ENCODE data around the gene CSRNP2. TPM values are rescaled to one million over a fixed set of nuclear protein-coding genes. Genes with fewer than 3 reads are reported as not detected.

The CSRNP2 gene
- total and polyA plus RNA-seq, 2 of the 8 experiments (the other 6 are each of a cell fraction or from before 2014, with no cell fraction given), result 13.7 to 34.0 TPM

DNA sequence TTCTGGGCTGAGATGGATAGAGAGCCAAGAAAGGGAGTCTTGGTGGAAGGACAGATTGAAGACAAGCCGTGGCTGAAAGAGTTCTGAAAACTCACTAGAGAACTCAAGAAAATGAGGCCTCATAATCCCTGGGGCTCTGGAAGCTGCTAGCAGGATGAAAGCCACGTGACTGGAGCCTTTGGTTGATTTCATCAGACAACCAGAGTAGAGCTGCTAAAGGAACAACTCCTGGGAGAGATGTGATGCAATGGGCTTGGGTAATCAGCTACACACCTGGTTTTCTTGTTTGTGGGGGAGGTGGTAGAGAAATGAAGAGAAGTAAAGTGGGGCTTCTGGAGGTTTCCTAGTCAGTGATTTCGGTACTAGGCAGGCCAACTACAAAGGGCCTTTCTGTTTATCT is 13.4 kb downstream of the CSRNP2 start:
- H3K14ac ChIP-seq (ENCODE audit: insufficient read length), result no peak overlapping the region
- H4K5ac ChIP-seq (ENCODE audit: insufficient read length, low read depth, low read length), result no peak overlapping the region
- H3K18ac ChIP-seq (ENCODE audit: extremely low read depth, low read length), result no peak overlapping the region
- no peak overlapping the region for H3K4me2 ChIP-seq (ENCODE audit: insufficient read depth in 1 of 2, low read depth in 2 of 2, low read length in 2 of 2)
- no peak overlapping the region for H3K4me3 ChIP-seq (ENCODE audit: extremely low read depth in 1 of 4, insufficient read depth in 2 of 4, low read depth in 3 of 4, low read length in 4 of 4)
- no peak overlapping the region for H2AK5ac ChIP-seq (ENCODE audit: low read depth, low read length)
- POLR2A ChIA-PET (ENCODE audit: partially characterized antibody), result interaction anchor here (1.1 to 4.2 kb wide), 3 partner anchors 10 to 16 kb away, joined by 3 to 20 read pairs (median 4); partner anchors contain the start of gene CSRNP2
- CTCF ChIA-PET (ENCODE audit: partially characterized antibody), result interaction anchor here (1.0 kb wide), 1 partner anchor 16 kb away, joined by 3 read pairs; no protein-coding TSS in a partner anchor
- TF ChIP-seq ZNF274 (IDR thresholded peaks at IDR 0.05; ENCODE audit: borderline replicate concordance, extremely low read depth, low read length) (no peak), KDM1A (IDR thresholded peaks at IDR 0.05; ENCODE audit: borderline replicate concordance, low read length) (no peak), NRF1 (IDR thresholded peaks at IDR 0.05; ENCODE audit: low read depth, low read length) (no peak), BRCA1 (IDR thresholded peaks at IDR 0.05; ENCODE audit: low read depth, low read length) (no peak), GABPA (IDR thresholded peaks at IDR 0.05; ENCODE audit: borderline replicate concordance, insufficient read depth, low read length) (no peak), FOSL1 (IDR thresholded peaks at IDR 0.05; ENCODE audit: insufficient read depth, low read depth, low read length) (no peak), CREB1 (IDR thresholded peaks at IDR 0.05) (no peak), PHF8 (conservative IDR thresholded peaks at IDR 0.05; ENCODE audit: low read depth, low read length) (no peak), YY1 (IDR thresholded peaks at IDR 0.05; ENCODE audit: low read depth, low read length) (no peak), BCL11A (IDR thresholded peaks at IDR 0.05; ENCODE audit: low read depth in 2 of 2, low read length in 2 of 2) (no peak), EP300 (IDR thresholded peaks at IDR 0.05; ENCODE audit: borderline replicate concordance in 1 of 2, low read depth in 2 of 2, low read length in 2 of 2) (no peak), GTF2F1 (IDR thresholded peaks at IDR 0.05; ENCODE audit: borderline replicate concordance, low read depth, low read length) (no peak), NANOG (IDR thresholded peaks at IDR 0.05; ENCODE audit: insufficient read depth, low read depth, low read length, poor library complexity, severe bottlenecking) (no peak), JUND (IDR thresholded peaks at IDR 0.05; ENCODE audit: low read length) (no peak)
- FAIRE-seq (no peak), DNase-seq (ENCODE audit: low read depth in 1 of 2, low spot score in 2 of 2) (no peak)
- H2BK12ac ChIP-seq (ENCODE audit: low read depth, low read length), result no peak overlapping the region
- no peak overlapping the region for H3K23ac ChIP-seq (ENCODE audit: insufficient read length)
- H3K36me3 ChIP-seq (ENCODE audit: control insufficient read depth in 2 of 4, insufficient read depth in 4 of 4, low read length in 3 of 4), result peaks cover 16 to 62% (median 41%) of the 10 kb centered on the region in 4 experiments
- H2BK15ac ChIP-seq (ENCODE audit: low read length), result no peak overlapping the region
- no peak overlapping the region for H2BK20ac ChIP-seq (ENCODE audit: low read length)
- no peak overlapping the region for H2BK5ac ChIP-seq (ENCODE audit: low read depth, low read length)
- H3K23me2 ChIP-seq (ENCODE audit: low read depth, low read length), result no peaks in the 10 kb centered on the region
- no peaks in the 10 kb centered on the region for H3K27me3 ChIP-seq (replicated peaks in 1 of 4; ENCODE audit: control insufficient read depth in 3 of 4, extremely low read depth in 1 of 4, insufficient read depth in 3 of 4, low read length in 3 of 4)
- 96% methylated on average over 3 of the region's 3 CpGs; no CpG with 5 or more reads in 1 of the 2 experiments for WGBS, 2 experiments (ENCODE audit: extremely low coverage in 1 of 2, insufficient coverage in 1 of 2, insufficient read length in 1 of 2, insufficient replicate concordance in 2 of 2, low coverage in 1 of 2, low lambda C conversion rate in 2 of 2, missing lambda C conversion rate in 1 of 2)
- no peak overlapping the region for H3K9ac ChIP-seq (replicated peaks in 1 of 4; ENCODE audit: extremely low read depth in 1 of 4, low read depth in 3 of 4, low read length in 3 of 4)
- H3K4ac ChIP-seq (replicated peaks; ENCODE audit: insufficient read length, low read depth, low read length), result no peak overlapping the region
- H3K79me2 ChIP-seq (ENCODE audit: control insufficient read depth in 1 of 2, insufficient read depth in 2 of 2, low read length in 2 of 2), result no peaks in the 10 kb centered on the region
- H3K79me1 ChIP-seq (ENCODE audit: low read depth, low read length), result no peaks in the 10 kb centered on the region
- H3K27ac ChIP-seq (ENCODE audit: low read depth, low read length), result no peak overlapping the region
- no peak overlapping the region for H4K91ac ChIP-seq (replicated peaks; ENCODE audit: insufficient read length, low read length)
- peaks cover 0 to 6% of the 10 kb centered on the region in 2 experiments for H4K20me1 ChIP-seq (replicated peaks in 1 of 2; ENCODE audit: control insufficient read depth in 1 of 2, insufficient read depth in 2 of 2, low read length in 2 of 2)
- no peaks in the 10 kb centered on the region for H3K4me1 ChIP-seq (replicated peaks in 1 of 4; ENCODE audit: control insufficient read depth in 3 of 4, insufficient read depth in 4 of 4, low read length in 3 of 4)
- no peaks in the 10 kb centered on the region for H3K9me3 ChIP-seq (ENCODE audit: insufficient read depth in 2 of 2, low read depth in 1 of 2, low read length in 1 of 2)
- no peak overlapping the region for H3K56ac ChIP-seq (replicated peaks; ENCODE audit: insufficient read length, low read depth, low read length)
- no peak overlapping the region for H2AFZ ChIP-seq (ENCODE audit: low read length)
- no peak overlapping the region for H2BK120ac ChIP-seq (replicated peaks; ENCODE audit: low read depth, low read length)
- H4K8ac ChIP-seq (ENCODE audit: extremely low read depth, insufficient read depth, low read length), result no peak overlapping the region
